Chondrocyte (in vitro differentiated cells): ENCODE measurements around the gene AGK. TPM values are rescaled to one million over a fixed set of nuclear protein-coding genes. Genes with fewer than 3 reads are reported as not detected.

Experiments
- DNase-seq: peaks from one replicate; pipeline ENCODE4 v3.0.0; 2021; ENCODE audit warnings: mixed read lengths, low spot score
- H3K27ac Mint-ChIP-seq: one replicate; pipeline ENCODE4 v1.8.0; 2021; ENCODE audit warnings: mild to moderate bottlenecking, moderate library complexity, mixed read lengths; ENCODE audit not compliant: unreplicated experiment
- H3K27me3 Mint-ChIP-seq: 2 replicates; pipeline ENCODE4 v1.8.0; 2021; ENCODE audit warnings: low read depth, mixed read lengths
- H3K36me3 Mint-ChIP-seq: 2 replicates; pipeline ENCODE4 v1.8.0; 2021; ENCODE audit warnings: low read depth, mixed read lengths
- H3K4me1 Mint-ChIP-seq: 2 replicates; pipeline ENCODE4 v1.8.0; 2021; ENCODE audit warnings: low read depth, mild to moderate bottlenecking, mixed read lengths
- H3K4me3 Mint-ChIP-seq: one replicate; pipeline ENCODE4 v1.8.0; 2021; ENCODE audit warnings: mild to moderate bottlenecking, moderate library complexity, mixed read lengths; ENCODE audit not compliant: unreplicated experiment
- H3K9me3 Mint-ChIP-seq: 2 replicates; pipeline ENCODE4 v1.8.0; 2021; ENCODE audit warnings: low read depth, mixed read lengths
- CTCF ChIP-seq: fragments of 200-600 bp; sonication (generic); IDR thresholded peaks from 2 replicates; pipeline ENCODE4 v1.5.0; 2021; ENCODE audit warnings: antibody characterized with exemption, mild to moderate bottlenecking, moderate library complexity
- total RNA-seq: library from RNA; stranded (reverse); gene quantifications from 3 replicates; pipeline ENCODE4 v1.2.1, GENCODE V29; 2021

AGK gene
- total RNA-seq, 1 donor from 2014 or later: 22.1 TPM

- H3K27me3 Mint-ChIP-seq: no peaks in the 10 kb centered on the region
- no peak for TF ChIP-seq CTCF
- H3K27ac Mint-ChIP-seq: no peak overlapping the region
- H3K4me1 Mint-ChIP-seq: peaks cover 22% of the 10 kb centered on the region
- no peaks in the 10 kb centered on the region for H3K36me3 Mint-ChIP-seq
- H3K4me3 Mint-ChIP-seq: no peak overlapping the region
- DNase-seq: no peak
- H3K9me3 Mint-ChIP-seq: no peaks in the 10 kb centered on the region
Measured at GRCh38 chr7:141695803-141696289, 144.6 kb downstream of the AGK start.

GRCh38 chr7:141696348-141696747 lies 145.1 kb downstream of the AGK start:
- Mint-ChIP-seq H3K9me3 (no peaks in the 10 kb centered on the region), H3K27ac (no peak overlapping the region), H3K4me1 (peaks cover 25% of the 10 kb centered on the region), H3K27me3 (no peaks in the 10 kb centered on the region), H3K4me3 (no peak overlapping the region), H3K36me3 (no peaks in the 10 kb centered on the region)
- no peak for DNase-seq
- TF ChIP-seq CTCF: no peak

- no peak for TF ChIP-seq CTCF
- DNase-seq: no peak
- H3K9me3 Mint-ChIP-seq: no peaks in the 10 kb centered on the region
- H3K4me3 Mint-ChIP-seq: no peak overlapping the region
- peak overlapping the region; percentile 6 for H3K27ac Mint-ChIP-seq
- H3K36me3 Mint-ChIP-seq: no peaks in the 10 kb centered on the region
- peaks cover 26% of the 10 kb centered on the region for H3K4me1 Mint-ChIP-seq
- no peaks in the 10 kb centered on the region for H3K27me3 Mint-ChIP-seq
Measured at GRCh38 chr7:141697211-141697871, 146.1 kb downstream of the AGK start.

- TF ChIP-seq CTCF: no peak
- H3K36me3 Mint-ChIP-seq: no peaks in the 10 kb centered on the region
- H3K9me3 Mint-ChIP-seq: no peaks in the 10 kb centered on the region
- H3K4me3 Mint-ChIP-seq: no peak overlapping the region
- no peak for DNase-seq
- no peak overlapping the region for H3K27ac Mint-ChIP-seq
- H3K4me1 Mint-ChIP-seq: peaks cover 29% of the 10 kb centered on the region
- no peaks in the 10 kb centered on the region for H3K27me3 Mint-ChIP-seq
Measured at GRCh38 chr7:141698247-141699015, 147.2 kb downstream of the AGK start.

GRCh38 chr7:141699860-141700259 lies 148.7 kb downstream of the AGK start:
- Mint-ChIP-seq H3K27ac (no peak overlapping the region), H3K4me3 (no peak overlapping the region), H3K9me3 (no peaks in the 10 kb centered on the region), H3K36me3 (no peaks in the 10 kb centered on the region), H3K4me1 (peaks cover 31% of the 10 kb centered on the region), H3K27me3 (no peaks in the 10 kb centered on the region)
- DNase-seq: no peak
- TF ChIP-seq CTCF: no peak
